Subcutaneous abdominal adipose tissue (tissue), 5 donors: Measurements from ENCODE around the gene RBM19.
A peak's percentile ranks its signal among the peaks of the same experiment; 100 is the strongest.

ENCODE experiments used
- H3K27ac ChIP-seq: one replicate; pipeline ENCODE4 v1.7.0; 2013; ENCODE audit warnings: low read depth, mild to moderate bottlenecking, inconsistent platforms, low read length, moderate library complexity
- H3K27me3 ChIP-seq, 5 donors: one replicate each; pipeline ENCODE4 v1.7.0; 2013; ENCODE audit warnings: low read length in 5 of 5, inconsistent platforms in 1 of 5; ENCODE audit not compliant: control insufficient read depth in 5 of 5, insufficient read depth in 4 of 5
- H3K36me3 ChIP-seq, 5 donors: one replicate each; pipeline ENCODE4 v1.7.0; 2013; ENCODE audit warnings: low read length in 5 of 5; ENCODE audit not compliant: control insufficient read depth in 5 of 5, insufficient read depth in 5 of 5
- H3K4me1 ChIP-seq, 5 donors: one replicate each; pipeline ENCODE4 v1.7.0; 2013; ENCODE audit warnings: low read length in 5 of 5, mild to moderate bottlenecking in 3 of 5, moderate library complexity in 1 of 5; ENCODE audit not compliant: control insufficient read depth in 5 of 5, insufficient read depth in 5 of 5
- H3K4me3 ChIP-seq, 5 donors: one replicate each; pipeline ENCODE4 v1.7.0; 2013; ENCODE audit warnings: low read length in 5 of 5, low read depth in 1 of 5
- H3K9ac ChIP-seq, 5 donors: one replicate each; pipeline ENCODE4 v1.7.0; 2013; ENCODE audit warnings: low read length in 5 of 5, mild to moderate bottlenecking in 4 of 5, moderate library complexity in 3 of 5
- H3K9me3 ChIP-seq, 5 donors: one replicate each; pipeline ENCODE4 v1.7.0; 2013; ENCODE audit warnings: low read length in 5 of 5; ENCODE audit not compliant: control insufficient read depth in 5 of 5
- donor health status: healthy.
- donor health status: healthy.
- donor health status: healthy.
- donor health status: healthy.
- donor health status: healthy.

RBM19 gene

DNA sequence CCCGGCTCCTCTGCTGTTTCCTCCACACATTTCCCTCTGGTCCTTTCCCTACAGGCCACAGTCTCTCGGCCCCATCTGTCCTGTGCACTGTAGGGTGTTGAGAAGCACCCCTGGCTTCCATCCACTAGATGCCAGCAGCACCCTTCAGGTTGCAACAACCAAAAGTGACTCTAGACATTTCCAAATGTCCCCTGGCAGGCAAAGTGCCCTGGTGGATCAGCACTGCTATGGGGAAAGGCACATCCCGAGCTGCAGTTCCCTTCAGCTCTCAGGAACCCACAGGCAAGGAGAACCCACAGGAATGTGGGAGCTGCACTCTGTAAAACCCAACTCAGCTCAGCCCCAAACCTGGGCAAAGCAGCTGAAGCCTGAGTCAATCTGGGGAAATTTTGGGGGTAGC, 77.0 kb downstream of the RBM19 start:
- Histone ChIP-seq H3K4me1 (peaks cover 0 to 8% (median 0%) of the 10 kb centered on the region in 5 donors), H3K9me3 (no peaks in the 10 kb centered on the region), H3K4me3 (no peak overlapping the region), H3K9ac (no peak overlapping the region), H3K36me3 (peaks cover 2 to 17% (median 5%) of the 10 kb centered on the region in 5 donors), H3K27ac (no peak overlapping the region), H3K27me3 (no peaks in the 10 kb centered on the region)

DNA sequence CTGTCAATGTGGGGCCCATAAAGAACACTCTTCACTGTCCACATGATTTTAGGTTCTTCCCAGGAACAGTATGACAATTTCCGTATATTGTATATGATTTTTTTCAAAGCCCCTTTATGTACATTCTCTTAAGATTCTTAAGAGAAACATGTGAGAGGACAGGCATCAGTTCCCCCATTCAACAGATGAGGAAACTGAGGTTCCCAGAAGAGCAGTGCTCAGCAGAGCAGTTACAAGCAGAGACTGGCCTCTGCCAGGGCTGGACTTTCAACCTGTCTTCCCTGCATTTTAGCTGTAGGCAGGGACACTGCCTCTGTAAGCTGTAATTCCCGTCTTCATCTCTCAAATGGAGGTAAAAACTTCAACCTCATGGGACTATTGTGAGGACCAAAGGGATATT, 77.7 kb downstream of the RBM19 start:
- H3K9ac ChIP-seq, result no peak overlapping the region
- no peak overlapping the region for H3K27ac ChIP-seq
- H3K27me3 ChIP-seq, result no peaks in the 10 kb centered on the region
- H3K36me3 ChIP-seq, result peaks cover 2 to 14% (median 5%) of the 10 kb centered on the region in 5 donors
- no peak overlapping the region for H3K4me3 ChIP-seq
- H3K9me3 ChIP-seq, result no peaks in the 10 kb centered on the region
- peaks cover 0 to 8% (median 0%) of the 10 kb centered on the region in 5 donors for H3K4me1 ChIP-seq

DNA sequence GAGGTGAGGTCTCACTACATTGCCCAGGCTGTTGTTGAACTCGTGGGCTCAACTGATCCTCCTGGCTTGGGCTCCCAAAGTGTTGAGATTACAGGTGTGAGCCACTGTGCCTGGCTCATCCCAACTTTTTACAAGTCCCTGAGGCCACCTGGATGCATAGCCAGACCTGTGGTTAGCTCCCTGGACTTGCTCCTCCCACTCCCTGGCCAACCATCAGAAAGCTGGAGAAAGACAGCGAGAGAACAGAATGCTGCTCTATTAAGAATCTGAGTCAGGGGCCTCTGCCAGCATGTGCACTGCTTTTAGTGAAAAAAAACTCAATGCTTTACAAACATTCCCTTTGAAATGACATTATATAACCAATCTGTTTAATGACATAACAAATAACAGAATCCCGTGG, 78.2 kb downstream of the RBM19 start:
- Histone ChIP-seq H3K4me1 (peaks cover 0 to 10% (median 3%) of the 10 kb centered on the region in 5 donors), H3K9ac (no peak overlapping the region), H3K9me3 (no peaks in the 10 kb centered on the region), H3K36me3 (peaks cover 2 to 14% (median 5%) of the 10 kb centered on the region in 5 donors), H3K27ac (no peak overlapping the region), H3K27me3 (no peaks in the 10 kb centered on the region), H3K4me3 (no peak overlapping the region)

DNA sequence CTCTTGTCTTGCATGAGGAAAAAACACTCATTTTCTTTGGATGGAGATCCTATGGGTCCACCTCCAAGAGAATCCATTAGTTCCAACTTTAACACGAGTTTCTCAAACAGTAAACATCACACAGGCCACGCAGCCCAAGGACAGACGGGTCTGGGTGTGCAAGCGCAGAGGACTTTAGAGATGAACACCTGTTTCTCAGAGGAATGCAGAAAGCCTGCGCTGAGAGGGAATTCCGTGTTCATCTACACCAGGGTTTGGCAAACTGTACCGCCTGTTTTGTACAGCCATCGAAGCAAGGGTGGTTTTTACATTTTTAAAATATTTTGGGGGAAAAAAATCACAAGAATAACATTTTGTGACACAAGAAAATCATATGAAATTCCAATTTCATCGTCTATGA, 79.4 kb downstream of the RBM19 start:
- H3K4me3 ChIP-seq, result no peak overlapping the region
- peaks cover 0 to 15% (median 3%) of the 10 kb centered on the region in 5 donors for H3K4me1 ChIP-seq
- H3K27ac ChIP-seq, result no peak overlapping the region
- H3K36me3 ChIP-seq, result peaks cover 0 to 14% (median 5%) of the 10 kb centered on the region in 5 donors
- no peaks in the 10 kb centered on the region for H3K27me3 ChIP-seq
- H3K9me3 ChIP-seq, result no peaks in the 10 kb centered on the region
- H3K9ac ChIP-seq, result no peak overlapping the region

DNA sequence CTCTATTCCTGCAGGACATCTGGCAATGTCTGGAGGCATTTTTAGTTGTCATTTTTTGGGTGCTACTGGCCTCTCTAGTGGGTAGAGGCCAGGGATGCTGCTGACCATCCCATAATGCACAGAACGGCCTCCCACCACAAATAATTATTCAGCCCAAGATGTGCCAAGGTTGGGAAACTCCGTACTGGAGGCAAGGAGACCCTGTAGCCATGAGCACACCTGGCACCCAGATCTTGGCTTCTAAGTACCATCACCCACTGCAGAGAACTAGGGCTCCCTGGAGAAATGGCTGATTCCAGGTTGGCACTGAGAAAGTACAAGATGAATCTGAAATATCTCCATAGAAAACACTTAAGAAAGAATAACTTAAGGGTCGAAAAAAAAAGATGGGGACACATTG, 81.7 kb downstream of the RBM19 start:
- Histone ChIP-seq H3K9ac (no peak overlapping the region), H3K4me1 (peaks cover 0 to 14% (median 0%) of the 10 kb centered on the region in 5 donors), H3K4me3 (no peak overlapping the region), H3K27ac (no peak overlapping the region), H3K9me3 (no peaks in the 10 kb centered on the region), H3K27me3 (no peaks in the 10 kb centered on the region), H3K36me3 (peaks cover 0 to 22% (median 7%) of the 10 kb centered on the region in 5 donors)

DNA sequence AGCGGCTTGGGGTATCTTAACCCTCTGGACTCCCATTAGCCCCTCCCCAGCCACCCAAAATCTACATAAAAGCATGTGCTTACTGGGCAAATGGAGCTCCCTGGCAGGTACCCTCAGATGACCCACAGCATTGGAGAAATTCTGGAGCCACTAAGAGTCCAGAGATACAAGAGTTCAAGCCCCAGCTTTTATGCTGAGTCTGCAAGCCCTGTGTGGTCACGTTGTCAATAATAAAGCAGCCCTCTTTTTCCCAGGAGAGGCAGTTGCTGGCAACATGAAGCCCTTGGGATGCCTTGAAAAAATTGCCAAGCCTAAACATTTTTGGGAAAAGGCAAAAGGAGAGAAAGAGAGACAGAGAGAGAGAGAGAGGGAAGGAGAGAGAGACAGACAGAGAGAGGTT, 83.4 kb downstream of the RBM19 start:
- Histone ChIP-seq H3K27ac (no peak overlapping the region), H3K9ac (peak overlapping the region in 1 of 5 donors; percentile 3), H3K27me3 (no peaks in the 10 kb centered on the region), H3K9me3 (no peaks in the 10 kb centered on the region), H3K36me3 (peaks cover 0 to 18% (median 7%) of the 10 kb centered on the region in 5 donors), H3K4me3 (no peak overlapping the region), H3K4me1 (peaks cover 0 to 14% (median 0%) of the 10 kb centered on the region in 5 donors)

DNA sequence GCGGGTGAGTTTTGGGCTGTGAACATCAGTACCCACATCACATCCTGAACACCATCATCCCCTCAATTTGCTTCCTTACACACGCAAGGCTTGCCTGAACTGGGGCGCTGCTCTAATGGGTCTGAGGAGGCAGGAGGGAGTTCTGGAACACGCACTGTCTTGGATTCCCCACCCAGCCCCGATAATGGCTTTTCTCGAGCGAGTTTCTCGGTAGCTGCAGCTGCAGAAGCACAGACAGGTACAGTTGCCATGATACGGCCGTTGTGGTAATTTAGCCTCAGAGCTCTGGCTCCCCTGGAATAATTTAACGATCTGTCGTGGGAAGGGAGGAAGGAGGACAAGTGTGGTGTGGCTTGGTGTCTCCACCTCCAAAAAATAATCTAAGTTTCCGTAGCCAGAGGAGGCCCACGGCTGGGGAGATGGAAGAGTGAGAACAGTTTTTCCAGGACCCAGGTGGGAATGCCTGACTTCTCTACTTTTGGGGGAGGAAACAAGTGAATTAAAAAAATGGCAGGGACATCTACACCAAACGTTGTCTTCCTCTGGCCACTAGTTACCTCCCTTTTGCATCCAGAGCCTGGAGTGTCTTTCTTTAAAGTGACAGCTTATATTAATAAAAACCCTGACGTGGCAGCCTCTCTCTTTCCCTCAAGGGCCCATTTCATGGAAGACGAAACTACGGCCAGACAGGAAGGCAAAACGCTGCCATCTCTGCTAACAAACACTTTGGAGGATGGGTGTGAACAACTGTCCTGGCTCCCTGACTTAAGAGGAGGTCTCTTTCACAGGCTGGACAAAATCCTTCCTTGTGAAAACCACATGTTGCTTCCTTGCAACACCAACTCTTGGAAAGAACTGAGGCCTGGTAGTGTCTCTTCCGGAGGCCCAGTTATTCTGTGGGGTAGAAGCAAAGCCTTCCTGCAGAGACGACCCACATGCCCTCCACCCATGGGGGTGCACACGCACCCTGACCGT, 84.8 kb downstream of the RBM19 start:
- Histone ChIP-seq H3K9me3 (peaks cover 0 to 2% (median 0%) of the 10 kb centered on the region in 5 donors), H3K27ac (no peak overlapping the region), H3K36me3 (peaks cover 0 to 26% (median 5%) of the 10 kb centered on the region in 5 donors), H3K9ac (no peak overlapping the region), H3K27me3 (no peaks in the 10 kb centered on the region), H3K4me1 (peaks cover 0 to 14% (median 0%) of the 10 kb centered on the region in 5 donors), H3K4me3 (no peak overlapping the region)

DNA sequence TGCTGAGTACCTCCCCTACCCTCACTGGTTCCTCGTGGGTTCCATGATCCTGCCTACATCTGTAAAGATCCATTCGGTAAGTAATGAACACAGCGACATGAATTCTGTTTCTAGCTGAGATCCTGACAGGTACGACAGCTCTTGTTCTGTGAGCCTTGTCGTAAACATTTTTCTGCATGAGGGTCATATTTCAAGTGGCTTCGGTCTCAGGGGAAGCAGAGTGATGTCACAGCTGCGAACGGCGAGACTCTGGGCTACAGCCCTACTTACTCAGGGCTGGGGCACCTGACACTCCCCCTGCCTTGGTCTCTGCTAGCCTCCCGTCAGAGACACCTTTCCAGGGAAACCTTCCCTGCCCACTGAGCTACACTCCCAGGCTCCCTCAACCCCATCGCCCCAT, 85.8 kb downstream of the RBM19 start:
- Histone ChIP-seq H3K27me3 (no peaks in the 10 kb centered on the region), H3K36me3 (peaks cover 0 to 31% (median 4%) of the 10 kb centered on the region in 5 donors), H3K4me3 (no peak overlapping the region), H3K9ac (no peak overlapping the region), H3K9me3 (peaks cover 0 to 2% (median 0%) of the 10 kb centered on the region in 5 donors), H3K4me1 (peaks cover 0 to 14% (median 2%) of the 10 kb centered on the region in 5 donors), H3K27ac (no peak overlapping the region)

DNA sequence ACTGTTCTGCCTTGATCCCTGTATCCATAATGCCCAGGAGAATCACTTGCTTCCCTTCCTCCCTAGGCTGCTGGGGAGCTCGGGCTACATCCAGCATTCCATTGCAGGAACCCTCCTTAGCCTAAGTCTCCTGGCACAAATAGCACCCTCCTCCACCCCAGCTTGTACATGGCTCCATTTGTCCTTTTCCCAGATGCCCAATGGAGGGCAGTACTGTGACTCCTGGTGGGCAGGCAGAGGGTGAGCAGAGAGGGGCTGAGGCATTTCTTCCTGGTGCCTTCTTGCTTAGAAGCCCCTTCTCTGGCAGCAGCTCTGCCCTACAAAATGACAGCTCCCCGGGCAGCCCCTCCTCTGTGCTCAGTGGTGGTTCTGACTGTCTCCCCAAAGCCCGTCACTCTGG, 86.5 kb downstream of the RBM19 start:
- H3K4me3 ChIP-seq, result no peak overlapping the region
- peaks cover 0 to 38% (median 4%) of the 10 kb centered on the region in 5 donors for H3K36me3 ChIP-seq
- peaks cover 0 to 2% (median 0%) of the 10 kb centered on the region in 5 donors for H3K9me3 ChIP-seq
- H3K27me3 ChIP-seq, result no peaks in the 10 kb centered on the region
- peaks cover 0 to 14% (median 2%) of the 10 kb centered on the region in 5 donors for H3K4me1 ChIP-seq
- H3K27ac ChIP-seq, result no peak overlapping the region
- no peak overlapping the region for H3K9ac ChIP-seq

DNA sequence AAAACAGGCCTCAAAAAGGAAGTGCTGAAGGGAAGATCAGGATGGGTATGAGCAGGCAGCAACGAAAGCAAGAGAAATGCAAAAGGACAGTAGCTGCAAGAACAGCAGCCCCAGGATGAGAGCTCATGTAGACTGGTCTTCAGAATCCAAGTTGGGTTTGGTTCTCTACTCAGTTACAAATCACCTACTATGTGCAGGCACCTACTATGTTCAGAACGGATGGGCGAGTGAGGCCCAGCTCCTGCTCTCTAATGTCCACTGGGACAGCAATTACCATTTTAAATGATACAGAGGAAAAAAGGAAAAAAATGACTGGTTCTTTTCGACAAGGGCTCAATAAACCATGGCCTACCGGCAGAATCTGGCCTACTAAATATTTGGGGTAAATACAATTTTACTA, 88.5 kb downstream of the RBM19 start:
- Histone ChIP-seq H3K27me3 (no peaks in the 10 kb centered on the region), H3K4me1 (peaks cover 0 to 7% (median 1%) of the 10 kb centered on the region in 5 donors), H3K9me3 (peaks cover 0 to 2% (median 0%) of the 10 kb centered on the region in 5 donors), H3K27ac (no peak overlapping the region), H3K4me3 (no peak overlapping the region), H3K9ac (no peak overlapping the region), H3K36me3 (peaks cover 0 to 45% (median 11%) of the 10 kb centered on the region in 5 donors)
